GM18508 (cell line): ENCODE measurements around the gene TBC1D8.

Experiments
- ATAC-seq: cut with Tn5 transposase; IDR thresholded peaks from one replicate; pipeline ENCODE4 v1.9.1; 2021; ENCODE audit warnings: moderate number of reproducible peaks; ENCODE audit not compliant: insufficient read depth, unreplicated experiment

The TBC1D8 gene

DNA sequence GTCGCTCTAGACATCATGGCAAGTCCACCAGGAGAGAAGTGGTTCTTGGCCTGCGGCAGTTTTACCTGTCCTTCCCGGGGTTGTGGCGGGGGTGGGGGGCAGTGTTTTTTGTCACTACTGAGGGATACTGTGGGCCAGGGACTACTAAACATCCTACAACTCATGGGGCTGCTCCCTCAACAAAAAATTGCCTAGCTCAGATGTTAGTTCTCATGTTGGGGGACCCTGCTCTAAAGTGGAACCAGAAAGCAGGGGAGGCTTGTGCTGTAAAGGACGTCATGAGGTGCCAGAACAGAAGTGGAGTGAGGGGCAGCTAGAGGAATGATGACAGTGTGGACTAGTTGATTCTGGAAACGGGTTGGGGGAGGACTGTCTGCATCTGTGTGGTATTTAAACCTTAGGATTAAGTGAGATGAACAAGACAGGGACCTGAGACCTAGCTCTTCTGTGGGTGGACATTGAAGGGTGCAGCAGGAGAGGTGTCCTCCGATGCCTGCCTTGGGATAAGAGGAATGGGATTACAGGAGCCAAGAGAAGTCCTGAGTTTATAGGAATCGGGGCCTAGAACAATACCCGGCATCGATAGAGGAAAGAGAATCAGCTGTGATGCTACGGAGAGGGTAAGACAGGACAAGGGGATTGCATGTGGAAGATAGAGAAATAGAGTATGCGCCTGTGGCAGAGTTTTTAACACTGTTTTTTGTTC, 146.4 kb downstream of the TBC1D8 start:
- ATAC-seq = no peak

DNA sequence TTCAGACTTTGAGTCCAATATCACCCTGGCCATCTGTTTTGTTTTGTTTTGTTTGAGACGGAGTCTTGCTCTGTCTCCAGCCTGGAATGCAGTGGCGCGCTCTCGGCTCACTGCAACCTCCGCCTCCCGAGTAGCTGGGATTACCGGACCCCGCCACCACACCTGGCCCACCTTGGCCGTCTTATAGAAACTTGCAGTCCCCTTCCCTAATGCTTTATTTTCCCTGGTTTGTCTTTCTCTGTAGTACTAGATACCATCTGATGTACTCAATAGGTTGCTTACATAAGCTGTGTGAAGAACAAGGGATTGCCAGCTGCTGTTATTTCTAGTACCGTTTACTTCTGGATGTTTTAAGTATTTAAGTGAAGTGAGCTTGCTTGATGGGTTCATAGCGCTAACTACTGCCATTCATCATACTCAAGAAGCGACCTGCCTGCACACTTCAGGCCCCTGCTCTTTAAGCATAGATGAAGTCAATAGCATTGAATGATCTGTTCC, 147.9 kb downstream of the TBC1D8 start:
- no peak for ATAC-seq

GRCh38 chr2:101002562-101003277, 148.5 kb downstream of the TBC1D8 start:
- no peak for ATAC-seq

GRCh38 chr2:101001691-101002561, 149.3 kb downstream of the TBC1D8 start, which contains the start of gene RPL31:
RPL31 (plus strand) TSS chr2:101002289; CDS start chr2:101002702, 413 bp downstream.
- ATAC-seq = peak; percentile 85

DNA sequence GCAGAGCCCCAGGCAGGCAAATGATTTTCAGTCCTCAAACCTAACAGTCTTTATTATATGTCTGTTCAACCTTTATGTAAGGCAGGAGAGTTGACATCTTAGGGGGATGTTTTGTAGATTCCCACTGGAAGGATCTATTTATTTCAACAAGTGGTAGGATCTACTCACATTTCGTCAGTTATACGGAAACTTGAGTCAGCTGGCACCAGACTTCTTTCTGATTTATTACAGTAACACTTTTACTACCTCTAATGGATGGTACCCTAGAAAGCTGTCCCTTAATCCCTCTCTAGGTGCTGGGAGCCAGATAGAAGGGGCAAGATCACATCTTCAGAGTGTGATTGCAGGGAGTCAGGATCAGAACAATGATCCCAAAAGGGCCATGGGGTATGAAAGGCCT, 151.2 kb downstream of the TBC1D8 start:
- ATAC-seq = no peak

GRCh38 chr2:100998235-100998573, 153.0 kb downstream of the TBC1D8 start:
- no peak for ATAC-seq

- no peak for ATAC-seq
These were observed 153.5 kb downstream of the TBC1D8 start for GRCh38 chr2:100997509-100998234.

- ATAC-seq = no peak
These were observed 155.7 kb downstream of the TBC1D8 start for GRCh38 chr2:100995309-100996075.

GRCh38 chr2:100993294-100993693, 157.9 kb downstream of the TBC1D8 start:
- no peak for ATAC-seq

DNA sequence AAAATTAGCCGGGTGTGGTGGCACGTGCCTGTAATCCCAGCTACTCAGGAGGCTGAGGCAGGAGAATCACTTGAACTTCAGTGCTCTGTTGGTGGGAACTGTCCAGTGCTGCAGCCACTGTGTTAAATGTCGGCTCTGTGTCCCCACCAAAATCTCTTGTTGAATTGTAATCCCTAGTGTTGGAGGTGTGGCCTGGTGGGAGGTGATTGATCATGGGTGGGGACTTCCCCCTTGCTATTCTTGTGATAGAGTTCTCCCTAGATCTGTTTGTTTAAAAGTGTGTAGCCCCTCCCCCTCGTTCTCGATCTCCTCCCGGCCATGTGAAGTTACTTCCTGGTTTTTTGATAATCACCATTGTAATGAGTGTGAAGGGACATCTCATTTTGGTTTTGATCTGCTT, 158.9 kb downstream of the TBC1D8 start:
- ATAC-seq = no peak

DNA sequence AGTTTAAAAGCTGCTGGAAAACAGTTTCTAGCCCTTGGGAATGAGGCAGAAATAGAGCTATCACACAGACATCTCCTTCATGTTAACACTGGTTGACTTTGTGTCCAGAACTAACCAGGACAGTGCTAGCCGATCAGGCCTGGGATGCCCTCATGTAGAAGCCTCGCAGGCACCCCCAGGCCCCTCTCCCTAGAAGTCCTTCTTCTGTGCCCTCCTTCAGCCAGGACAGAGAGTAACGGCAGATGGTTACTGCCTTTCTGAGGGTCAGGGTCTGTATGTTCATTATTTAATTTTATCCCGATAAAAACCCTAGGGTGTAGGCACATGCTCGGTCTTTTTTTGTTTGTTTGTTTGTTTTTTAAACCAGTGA, 159.8 kb downstream of the TBC1D8 start:
- no peak for ATAC-seq

GRCh38 chr2:100990650-100991403, 160.4 kb downstream of the TBC1D8 start:
- ATAC-seq = no peak

GRCh38 chr2:100990166-100990565, 161.0 kb downstream of the TBC1D8 start:
- no peak for ATAC-seq

DNA sequence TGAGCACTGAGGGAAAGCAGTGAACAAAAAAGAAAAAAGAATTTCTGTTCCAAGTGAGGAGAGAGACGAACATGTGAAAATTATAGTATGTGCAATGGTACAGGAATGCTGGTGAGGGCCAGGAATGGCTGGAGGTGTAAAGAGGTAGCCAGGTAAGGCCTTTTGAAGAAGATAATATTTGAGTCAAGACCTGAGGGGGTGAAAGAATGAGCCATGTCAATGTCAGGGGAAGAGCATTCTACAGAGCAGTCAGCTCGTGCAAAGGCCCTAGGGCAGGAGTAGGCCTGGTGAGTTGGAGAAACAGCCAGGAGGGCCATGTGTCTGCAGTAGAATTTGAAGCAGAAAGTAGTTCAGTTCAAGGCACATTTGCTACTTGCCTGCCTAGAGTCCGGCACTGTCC, 161.5 kb downstream of the TBC1D8 start:
- ATAC-seq = no peak

DNA sequence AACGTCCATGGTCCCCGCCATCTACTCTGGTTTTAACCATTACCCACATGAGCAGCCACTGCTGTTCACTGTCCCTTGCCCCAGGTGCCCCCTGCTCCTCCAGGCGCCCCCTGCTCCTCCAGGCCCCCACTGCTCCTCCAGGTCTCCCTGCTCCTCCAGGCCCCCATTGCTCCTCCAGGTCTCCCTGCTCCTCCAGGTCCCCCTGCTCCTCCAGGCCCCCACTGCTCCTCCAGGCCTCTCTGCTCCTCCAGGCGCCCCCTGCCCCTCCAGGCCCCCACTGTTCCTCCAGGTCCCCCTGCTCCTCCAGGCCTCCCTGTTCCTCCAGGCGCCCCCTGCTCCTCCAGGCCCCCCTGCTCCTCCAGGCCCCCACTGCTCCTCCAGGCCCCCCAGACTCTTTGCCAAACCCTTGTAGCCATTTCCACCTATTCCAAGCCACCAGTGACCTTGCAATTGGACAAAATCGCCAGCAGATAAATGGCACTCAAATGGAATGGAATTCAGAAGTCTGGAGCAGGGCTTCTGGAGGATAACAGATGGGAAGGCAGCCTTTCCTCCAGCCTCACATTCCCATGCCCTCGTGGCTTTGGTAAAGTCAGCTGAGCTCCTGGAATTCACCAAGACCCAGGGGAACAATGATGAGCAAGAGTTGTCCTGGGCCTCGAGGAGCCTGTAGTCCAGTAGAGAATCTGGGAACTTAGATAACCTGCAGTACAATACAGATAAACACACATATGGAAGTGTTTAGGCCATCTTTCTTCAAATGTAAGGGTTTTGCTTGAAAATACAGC, 162.4 kb downstream of the TBC1D8 start:
- no peak for ATAC-seq

- ATAC-seq = no peak
These were observed 163.2 kb downstream of the TBC1D8 start for GRCh38 chr2:100987974-100988373.

GRCh38 chr2:100987536-100987935, 163.6 kb downstream of the TBC1D8 start:
- ATAC-seq = no peak

DNA sequence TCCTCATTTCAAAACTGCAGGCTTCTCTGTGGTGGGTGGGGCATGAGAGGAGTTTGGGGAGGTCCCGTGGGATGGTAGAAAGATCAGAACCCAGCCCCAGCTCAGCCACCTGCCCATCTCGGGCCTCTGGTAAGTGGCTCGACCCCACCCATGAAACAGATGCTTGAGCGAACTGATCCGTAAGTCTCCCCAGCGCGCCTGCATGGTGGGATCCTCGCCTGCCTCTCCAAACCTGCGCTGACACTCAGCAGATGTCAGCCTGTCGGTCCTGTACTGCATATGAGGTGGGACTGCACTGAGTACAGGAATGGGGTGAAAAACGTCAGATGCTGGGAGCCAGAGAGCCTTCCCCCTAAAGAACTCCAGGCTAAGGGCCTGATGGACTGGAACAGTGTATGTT, 165.0 kb downstream of the TBC1D8 start:
- no peak for ATAC-seq
